Lung (tissue), 12 donors: ENCODE results near the gene MRGPRF. TPM values are rescaled to one million over a fixed set of nuclear protein-coding genes. Genes with fewer than 3 reads are reported as not detected.

Experiments used
- ATAC-seq: fragments of 200-7000 bp; cut with Tn5 transposase; one replicate; pipeline ENCODE4 v1.9.1; 2020; ENCODE audit warnings: moderate number of reproducible peaks; ENCODE audit not compliant: insufficient read depth, low FRiP score
- DNase-seq, 3 donors: peaks; one replicate each; pipeline ENCODE4 v3.0.0-alpha.2; 2013 to 2017
- H3K27ac ChIP-seq, 2 donors: one replicate each; pipeline ENCODE4 v1.5.1; 2013; ENCODE audit warnings: mild to moderate bottlenecking in 2 of 2, moderate library complexity in 2 of 2, control low read depth in 1 of 2, inconsistent platforms in 1 of 2, low read depth in 1 of 2, low read length in 1 of 2
- H3K27me3 ChIP-seq, 3 donors: one replicate each; pipeline ENCODE4 v1.5.1; 2013; ENCODE audit warnings: low read length in 2 of 3; ENCODE audit not compliant: control insufficient read depth in 3 of 3, insufficient read depth in 3 of 3
- H3K36me3 ChIP-seq, 4 donors: one replicate each; pipeline ENCODE4 v1.5.1; 2013; ENCODE audit warnings: low read length in 4 of 4, mild to moderate bottlenecking in 1 of 4, moderate library complexity in 1 of 4; ENCODE audit not compliant: control insufficient read depth in 4 of 4, insufficient read depth in 4 of 4
- H3K4me1 ChIP-seq, 5 donors: one replicate each; pipeline ENCODE4 v1.5.1; 2013; ENCODE audit warnings: low read length in 5 of 5, mild to moderate bottlenecking in 2 of 5, moderate library complexity in 1 of 5; ENCODE audit not compliant: control insufficient read depth in 5 of 5, insufficient read depth in 5 of 5
- H3K4me3 ChIP-seq: one replicate; pipeline ENCODE4 v1.5.1; 2013; ENCODE audit warnings: mild to moderate bottlenecking, control low read depth, moderate library complexity
- H3K9ac ChIP-seq, 2 donors: one replicate each; pipeline ENCODE4 v1.5.1; 2013; ENCODE audit warnings: low read length in 2 of 2, control low read depth in 1 of 2; ENCODE audit not compliant: insufficient read depth in 1 of 2
- H3K9me3 ChIP-seq, 4 donors: one replicate each; pipeline ENCODE4 v1.5.1; 2013; ENCODE audit warnings: low read length in 3 of 4, mild to moderate bottlenecking in 1 of 4, moderate library complexity in 1 of 4; ENCODE audit not compliant: control insufficient read depth in 4 of 4, insufficient read depth in 3 of 4
- WGBS, 2 donors: extraction: QIAGEN DNeasy Blood & Tissue Kit; methylation state at CpG; one replicate each; pipeline ENCODE4 v1.1.7; 2013; 5-methylcytosine and 5-hydroxymethylcytosine counted together
- polyA plus RNA-seq, 2 donors: library from polyadenylated mRNA; stranded (reverse); fragments of 200-250 nt; gene quantifications; one replicate each; pipeline ENCODE4 v1.2.1, GENCODE V29; 2013
- total RNA-seq, 2 donors: library from RNA; depleted of rRNA in 1 of 2; stranded (reverse); fragments of >200 nt in 1 of 2; gene quantifications; one replicate each; pipeline ENCODE4 v1.2.1, GENCODE V29; 2014 to 2021
- TF ChIP-seq, protein P1 (sequence below): IDR thresholded peaks from 2 replicates; pipeline ENCODE4 v1.5.1; 2012; ENCODE audit warnings: mild to moderate bottlenecking; ENCODE audit errors: control extremely low read depth, extremely low read depth
- donor health status: control.
- donor health status: control.
- donor health status: Bipolar disorder and iron deficiency.
- donor health status: healthy.
- donor health status: DM: yes; HTN: yes; CAD: no.

MRGPRF gene
- total and polyA plus RNA-seq, 4 donors = 9.2 to 16.8 (median 12.2) TPM

DNA sequence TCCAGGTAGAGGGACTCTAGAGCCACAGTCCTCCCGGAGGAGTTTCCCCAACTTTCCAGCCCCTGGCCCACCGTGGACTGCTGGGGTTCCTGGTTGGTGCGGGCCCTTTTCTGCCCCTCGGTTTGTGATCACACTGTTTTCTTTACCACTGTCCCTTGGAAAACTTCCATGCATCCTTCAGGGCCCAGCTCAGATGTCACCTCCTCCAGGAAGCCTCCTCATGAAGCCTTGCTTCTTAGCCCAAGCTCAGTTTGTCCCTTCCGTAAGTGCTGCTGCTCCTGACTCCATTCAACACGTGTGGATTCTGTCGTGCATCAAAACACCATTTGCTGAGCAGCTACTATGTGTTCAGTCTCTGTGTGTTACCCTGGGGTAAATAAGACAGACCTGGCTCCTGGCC, 19.8 kb upstream of the MRGPRF start:
- no peak overlapping the region for H3K27ac ChIP-seq
- H3K36me3 ChIP-seq = no peaks in the 10 kb centered on the region
- ATAC-seq (no peak), DNase-seq (no peak)
- no peak overlapping the region for H3K4me3 ChIP-seq
- H3K27me3 ChIP-seq = no peaks in the 10 kb centered on the region
- H3K4me1 ChIP-seq = peaks cover 0 to 18% (median 4%) of the 10 kb centered on the region in 5 donors
- WGBS, 2 donors = 87 to 92% methylated on average over 7 of the region's 7 CpGs
- H3K9ac ChIP-seq = no peak overlapping the region
- no peaks in the 10 kb centered on the region for H3K9me3 ChIP-seq
- TF ChIP-seq, protein P1, sequence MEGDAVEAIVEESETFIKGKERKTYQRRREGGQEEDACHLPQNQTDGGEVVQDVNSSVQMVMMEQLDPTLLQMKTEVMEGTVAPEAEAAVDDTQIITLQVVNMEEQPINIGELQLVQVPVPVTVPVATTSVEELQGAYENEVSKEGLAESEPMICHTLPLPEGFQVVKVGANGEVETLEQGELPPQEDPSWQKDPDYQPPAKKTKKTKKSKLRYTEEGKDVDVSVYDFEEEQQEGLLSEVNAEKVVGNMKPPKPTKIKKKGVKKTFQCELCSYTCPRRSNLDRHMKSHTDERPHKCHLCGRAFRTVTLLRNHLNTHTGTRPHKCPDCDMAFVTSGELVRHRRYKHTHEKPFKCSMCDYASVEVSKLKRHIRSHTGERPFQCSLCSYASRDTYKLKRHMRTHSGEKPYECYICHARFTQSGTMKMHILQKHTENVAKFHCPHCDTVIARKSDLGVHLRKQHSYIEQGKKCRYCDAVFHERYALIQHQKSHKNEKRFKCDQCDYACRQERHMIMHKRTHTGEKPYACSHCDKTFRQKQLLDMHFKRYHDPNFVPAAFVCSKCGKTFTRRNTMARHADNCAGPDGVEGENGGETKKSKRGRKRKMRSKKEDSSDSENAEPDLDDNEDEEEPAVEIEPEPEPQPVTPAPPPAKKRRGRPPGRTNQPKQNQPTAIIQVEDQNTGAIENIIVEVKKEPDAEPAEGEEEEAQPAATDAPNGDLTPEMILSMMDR = no peak

DNA sequence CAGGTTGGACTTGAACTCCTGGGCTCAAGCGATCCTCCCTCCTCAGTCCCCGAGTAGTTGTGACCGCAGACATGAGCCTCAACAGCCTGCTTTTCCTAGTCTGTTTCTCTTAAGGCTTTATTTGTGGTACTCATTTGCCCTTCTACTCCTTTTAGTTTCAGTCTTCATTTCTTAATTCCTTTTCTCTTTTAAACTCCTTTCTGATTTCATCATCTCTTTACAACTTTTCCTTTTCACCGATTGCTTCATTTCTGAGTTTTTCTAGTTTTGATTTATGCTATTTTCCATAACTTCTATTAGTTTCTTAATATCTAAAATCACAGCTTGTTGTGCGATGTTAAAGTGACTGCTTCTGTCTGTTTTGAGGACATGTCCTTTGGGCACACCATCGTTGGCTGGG, 17.3 kb upstream of the MRGPRF start:
- TF ChIP-seq, protein P1 = no peak
- ATAC-seq (no peak), DNase-seq (no peak)
- WGBS, 2 donors = 59 to 72% methylated on average over 6 of the region's 6 CpGs
- H3K4me3 ChIP-seq = no peak overlapping the region
- H3K36me3 ChIP-seq = no peaks in the 10 kb centered on the region
- H3K4me1 ChIP-seq = peaks cover 0 to 9% (median under 1%) of the 10 kb centered on the region in 5 donors
- no peak overlapping the region for H3K9ac ChIP-seq
- H3K27ac ChIP-seq = no peak overlapping the region
- no peaks in the 10 kb centered on the region for H3K9me3 ChIP-seq
- no peaks in the 10 kb centered on the region for H3K27me3 ChIP-seq

DNA sequence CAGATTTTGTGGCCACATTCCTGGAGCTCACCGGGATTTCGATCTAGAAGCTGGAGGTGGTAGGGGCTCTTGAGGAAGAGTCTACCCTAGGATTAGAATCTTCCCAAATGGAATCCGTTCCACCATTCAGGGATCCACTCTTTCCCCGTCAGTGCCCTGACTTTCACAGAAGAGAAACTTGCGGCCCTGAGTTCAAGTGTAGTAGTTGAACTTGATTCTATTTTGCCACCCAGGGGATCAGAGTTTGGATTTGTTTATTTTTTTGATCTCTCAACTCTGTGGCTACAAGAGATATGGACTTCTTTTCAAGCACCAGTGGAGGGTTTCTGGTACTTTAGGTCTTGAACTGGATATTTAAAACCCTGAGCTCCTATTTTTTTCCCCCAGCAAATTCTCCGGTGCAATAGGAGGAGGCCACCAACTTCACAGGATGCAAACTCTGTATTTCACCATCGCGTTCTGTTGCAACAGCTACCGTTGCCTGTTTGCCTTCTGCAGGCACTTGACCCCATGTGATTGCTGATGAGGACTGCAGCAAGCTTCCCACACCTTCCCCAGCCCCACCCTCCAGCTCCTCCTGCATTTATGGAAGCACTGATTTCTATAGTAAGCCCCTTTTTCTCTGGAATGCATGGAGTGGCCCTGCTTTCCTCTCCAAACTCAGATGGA, 14.8 kb upstream of the MRGPRF start:
- Histone ChIP-seq H3K27me3 (no peaks in the 10 kb centered on the region), H3K4me1 (peaks cover 0 to under 1% (median 0%) of the 10 kb centered on the region in 5 donors), H3K9me3 (no peaks in the 10 kb centered on the region), H3K4me3 (no peak overlapping the region), H3K27ac (no peak overlapping the region), H3K36me3 (no peaks in the 10 kb centered on the region), H3K9ac (no peak overlapping the region)
- TF ChIP-seq, protein P1 = no peak
- DNase-seq (no peak), ATAC-seq (peak; percentile 27)
- 38 to 45% methylated on average over 9 of the region's 9 CpGs for WGBS, 2 donors

DNA sequence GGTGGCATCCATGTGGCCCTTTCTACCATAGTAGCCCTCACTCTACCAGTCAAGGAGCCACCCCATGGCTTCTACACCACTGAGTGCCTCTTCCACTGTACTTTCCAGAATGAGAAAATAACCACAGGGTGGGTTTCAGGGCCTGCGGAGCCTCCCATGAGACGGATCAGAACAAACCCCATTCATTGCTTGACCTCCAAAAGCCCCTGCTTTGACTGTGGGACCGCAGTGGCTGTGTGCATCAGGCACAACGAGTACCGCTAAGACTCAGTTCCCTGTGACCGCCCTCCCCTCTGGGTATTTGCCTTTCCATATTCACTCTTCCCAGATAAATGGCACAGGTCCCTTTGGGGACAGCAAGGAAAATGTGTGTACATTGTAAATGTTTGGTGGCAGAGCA, 11.5 kb upstream of the MRGPRF start:
- no peak for ATAC-seq
- Histone ChIP-seq H3K27me3 (no peaks in the 10 kb centered on the region), H3K9ac (no peak overlapping the region), H3K9me3 (no peaks in the 10 kb centered on the region), H3K4me3 (no peak overlapping the region), H3K4me1 (no peaks in the 10 kb centered on the region), H3K27ac (no peak overlapping the region), H3K36me3 (no peaks in the 10 kb centered on the region)
- 96 to 100% methylated on average over 6 of the region's 6 CpGs for WGBS, 2 donors
- TF ChIP-seq, protein P1 = no peak
- no peak for DNase-seq
